WTC11 (cell line): ENCODE measurements around the gene KNOP1.

Experiments used
- CREM ChIP-seq: sonication (generic); formaldehyde crosslinking; IDR thresholded peaks from 2 replicates; pipeline ENCODE4 v1.8.1; 2022; ENCODE audit warnings: mild to moderate bottlenecking, missing genetic modification reagents, moderate library complexity
- SP1 ChIP-seq: sonication (generic); formaldehyde crosslinking; conservative IDR thresholded peaks from 2 replicates; pipeline ENCODE4 v1.8.1; 2022; ENCODE audit warnings: missing genetic modification reagents
- ZNF423 ChIP-seq: fragments of 250-450 bp; sonication (Bioruptor Pico); IDR thresholded peaks from 2 replicates; pipeline ENCODE4 v2.1.2; 2022; ENCODE audit warnings: mild to moderate bottlenecking, moderate library complexity
- TF ChIP-seq, protein P1 (sequence below): sonication (generic); formaldehyde crosslinking; IDR thresholded peaks from 2 replicates; pipeline ENCODE4 v1.8.0; 2022; ENCODE audit warnings: mild to moderate bottlenecking, missing genetic modification reagents
- TF ChIP-seq, protein P2 (sequence below): fragments of 200-600 bp; IDR thresholded peaks from 2 replicates; pipeline ENCODE4 v1.8.0; 2022; ENCODE audit warnings: antibody characterized with exemption
- TF ChIP-seq, protein P3 (sequence below): sonication (generic); formaldehyde crosslinking; conservative IDR thresholded peaks from 2 replicates; pipeline ENCODE4 v1.8.1; 2023; ENCODE audit warnings: mild to moderate bottlenecking, low read depth, missing genetic modification reagents, moderate library complexity
- TF ChIP-seq, protein P4 (sequence below): sonication (generic); formaldehyde crosslinking; IDR thresholded peaks from 2 replicates; pipeline ENCODE4 v1.8.1; 2022; ENCODE audit warnings: mild to moderate bottlenecking, missing genetic modification reagents, moderate library complexity, borderline replicate concordance

DNA sequence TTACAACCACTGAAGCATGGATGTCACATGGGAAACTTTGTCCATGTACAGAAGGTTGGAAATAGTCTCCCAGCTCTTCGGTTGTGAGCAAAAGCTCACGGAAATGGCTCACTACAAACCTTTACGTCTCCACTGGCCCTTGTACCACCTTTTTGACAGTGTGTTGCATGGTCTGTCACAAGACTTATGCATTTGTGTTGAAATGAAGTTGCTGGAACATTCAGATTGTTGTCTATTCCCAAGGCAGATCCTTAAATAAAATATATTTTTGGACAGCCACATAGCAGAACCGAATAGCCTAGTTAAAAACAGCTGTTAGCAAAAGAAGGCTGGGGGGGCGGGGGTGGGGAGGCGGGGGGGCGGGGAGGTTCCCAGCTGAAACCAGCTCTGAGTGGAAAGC is 39.2 kb downstream of the KNOP1 start:
- TF ChIP-seq, protein P1, sequence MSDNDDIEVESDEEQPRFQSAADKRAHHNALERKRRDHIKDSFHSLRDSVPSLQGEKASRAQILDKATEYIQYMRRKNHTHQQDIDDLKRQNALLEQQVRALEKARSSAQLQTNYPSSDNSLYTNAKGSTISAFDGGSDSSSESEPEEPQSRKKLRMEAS: no peak
- TF ChIP-seq, protein P2, sequence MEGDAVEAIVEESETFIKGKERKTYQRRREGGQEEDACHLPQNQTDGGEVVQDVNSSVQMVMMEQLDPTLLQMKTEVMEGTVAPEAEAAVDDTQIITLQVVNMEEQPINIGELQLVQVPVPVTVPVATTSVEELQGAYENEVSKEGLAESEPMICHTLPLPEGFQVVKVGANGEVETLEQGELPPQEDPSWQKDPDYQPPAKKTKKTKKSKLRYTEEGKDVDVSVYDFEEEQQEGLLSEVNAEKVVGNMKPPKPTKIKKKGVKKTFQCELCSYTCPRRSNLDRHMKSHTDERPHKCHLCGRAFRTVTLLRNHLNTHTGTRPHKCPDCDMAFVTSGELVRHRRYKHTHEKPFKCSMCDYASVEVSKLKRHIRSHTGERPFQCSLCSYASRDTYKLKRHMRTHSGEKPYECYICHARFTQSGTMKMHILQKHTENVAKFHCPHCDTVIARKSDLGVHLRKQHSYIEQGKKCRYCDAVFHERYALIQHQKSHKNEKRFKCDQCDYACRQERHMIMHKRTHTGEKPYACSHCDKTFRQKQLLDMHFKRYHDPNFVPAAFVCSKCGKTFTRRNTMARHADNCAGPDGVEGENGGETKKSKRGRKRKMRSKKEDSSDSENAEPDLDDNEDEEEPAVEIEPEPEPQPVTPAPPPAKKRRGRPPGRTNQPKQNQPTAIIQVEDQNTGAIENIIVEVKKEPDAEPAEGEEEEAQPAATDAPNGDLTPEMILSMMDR: no peak
- no peak for TF ChIP-seq SP1 (CRISPR knock-in tag)
- TF ChIP-seq ZNF423 (CRISPR knock-in tag): no peak
- TF ChIP-seq, protein P3, sequence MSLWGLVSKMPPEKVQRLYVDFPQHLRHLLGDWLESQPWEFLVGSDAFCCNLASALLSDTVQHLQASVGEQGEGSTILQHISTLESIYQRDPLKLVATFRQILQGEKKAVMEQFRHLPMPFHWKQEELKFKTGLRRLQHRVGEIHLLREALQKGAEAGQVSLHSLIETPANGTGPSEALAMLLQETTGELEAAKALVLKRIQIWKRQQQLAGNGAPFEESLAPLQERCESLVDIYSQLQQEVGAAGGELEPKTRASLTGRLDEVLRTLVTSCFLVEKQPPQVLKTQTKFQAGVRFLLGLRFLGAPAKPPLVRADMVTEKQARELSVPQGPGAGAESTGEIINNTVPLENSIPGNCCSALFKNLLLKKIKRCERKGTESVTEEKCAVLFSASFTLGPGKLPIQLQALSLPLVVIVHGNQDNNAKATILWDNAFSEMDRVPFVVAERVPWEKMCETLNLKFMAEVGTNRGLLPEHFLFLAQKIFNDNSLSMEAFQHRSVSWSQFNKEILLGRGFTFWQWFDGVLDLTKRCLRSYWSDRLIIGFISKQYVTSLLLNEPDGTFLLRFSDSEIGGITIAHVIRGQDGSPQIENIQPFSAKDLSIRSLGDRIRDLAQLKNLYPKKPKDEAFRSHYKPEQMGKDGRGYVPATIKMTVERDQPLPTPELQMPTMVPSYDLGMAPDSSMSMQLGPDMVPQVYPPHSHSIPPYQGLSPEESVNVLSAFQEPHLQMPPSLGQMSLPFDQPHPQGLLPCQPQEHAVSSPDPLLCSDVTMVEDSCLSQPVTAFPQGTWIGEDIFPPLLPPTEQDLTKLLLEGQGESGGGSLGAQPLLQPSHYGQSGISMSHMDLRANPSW (CRISPR knock-in tag): no peak
- no peak for TF ChIP-seq CREM (CRISPR knock-in tag)
- TF ChIP-seq, protein P4, sequence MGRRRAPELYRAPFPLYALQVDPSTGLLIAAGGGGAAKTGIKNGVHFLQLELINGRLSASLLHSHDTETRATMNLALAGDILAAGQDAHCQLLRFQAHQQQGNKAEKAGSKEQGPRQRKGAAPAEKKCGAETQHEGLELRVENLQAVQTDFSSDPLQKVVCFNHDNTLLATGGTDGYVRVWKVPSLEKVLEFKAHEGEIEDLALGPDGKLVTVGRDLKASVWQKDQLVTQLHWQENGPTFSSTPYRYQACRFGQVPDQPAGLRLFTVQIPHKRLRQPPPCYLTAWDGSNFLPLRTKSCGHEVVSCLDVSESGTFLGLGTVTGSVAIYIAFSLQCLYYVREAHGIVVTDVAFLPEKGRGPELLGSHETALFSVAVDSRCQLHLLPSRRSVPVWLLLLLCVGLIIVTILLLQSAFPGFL (CRISPR knock-in tag): no peak
